SK-N-SH (cell line): ENCODE results near the gene AKAP10. TPM values are rescaled to one million over a fixed set of nuclear protein-coding genes. Genes with fewer than 3 reads are reported as not detected.

Experiments used
- CTCF ChIA-PET: fragments of 300-600, 350-600 bp; formaldehyde crosslinking; extraction: SDS; loops from one replicate; lab custom pipeline; 2021; lab: Yijun Ruan, JAX
- POLR2A ChIA-PET: fragments of 350-600 bp; sonication (Branson Sonifier 250); formaldehyde crosslinking; extraction: SDS; loops from one replicate; lab custom pipeline; 2020; ENCODE audit warnings: antibody characterized with exemption, inconsistent platforms; lab: Yijun Ruan, JAX
- DNase-seq: peaks from one replicate; pipeline ENCODE4 v3.0.0; 2012
- H2AFZ ChIP-seq: fragments of 200-600 bp; sonication (generic); 2 replicates; pipeline ENCODE4 v1.8.1; 2016; ENCODE audit warnings: antibody characterized with exemption, mild to moderate bottlenecking, low read depth
- H3F3A ChIP-seq: fragments of 200-600 bp; sonication (generic); replicated peaks from 2 replicates; pipeline ENCODE3; 2016; ENCODE audit warnings: antibody characterized with exemption, mild to moderate bottlenecking; ENCODE audit not compliant: insufficient read depth
- H3K27ac ChIP-seq, 2 experiments: fragments of 200-500 bp in 1 of 2; fragments of 200-600 bp in 1 of 2; sonication (Bioruptor generic) in 1 of 2; sonication (generic), shearing (Covaris generic) in 1 of 2; 2 replicates each; pipeline versions ENCODE4 v1.5.1 to v1.6.1; 2014 to 2016; ENCODE audit warnings: low read depth in 2 of 2, inconsistent platforms in 1 of 2, low read length in 1 of 2, mild to moderate bottlenecking in 1 of 2, mixed read lengths in 1 of 2
- H3K27me3 ChIP-seq: fragments of 200-600 bp; sonication (generic), shearing (Covaris generic); 2 replicates; pipeline ENCODE4 v1.6.1; 2016; ENCODE audit warnings: mixed run types; ENCODE audit not compliant: insufficient read depth
- H3K36me3 ChIP-seq, 2 experiments: fragments of 200-500 bp in 1 of 2; fragments of 200-600 bp in 1 of 2; sonication (Bioruptor generic) in 1 of 2; sonication (generic) in 1 of 2; replicated peaks in 1 of 2; 2 replicates each; pipeline versions ENCODE3 to v1.5.1; 2014 to 2016; ENCODE audit warnings: low read length in 1 of 2, mild to moderate bottlenecking in 1 of 2; ENCODE audit not compliant: insufficient read depth in 2 of 2, control insufficient read depth in 1 of 2
- H3K4me1 ChIP-seq, 2 experiments: fragments of 200-500 bp in 1 of 2; fragments of 200-600 bp in 1 of 2; sonication (Bioruptor generic) in 1 of 2; sonication (generic), shearing (Covaris generic) in 1 of 2; 2 replicates each; pipeline versions ENCODE4 v1.5.1 to v1.6.1; 2014 to 2016; ENCODE audit warnings: low read depth in 1 of 2, low read length in 1 of 2, mixed run types in 1 of 2; ENCODE audit not compliant: insufficient read depth in 2 of 2, control insufficient read depth in 1 of 2
- H3K4me2 ChIP-seq: fragments of 200-600 bp; sonication (generic), shearing (Covaris generic); 2 replicates; pipeline ENCODE4 v1.6.1; 2017; ENCODE audit warnings: mixed run types
- H3K4me3 ChIP-seq, 2 experiments: fragments of 200-500 bp in 1 of 2; fragments of 200-600 bp in 1 of 2; sonication (Bioruptor generic) in 1 of 2; sonication (generic), shearing (Covaris generic) in 1 of 2; 2 replicates each; pipeline versions ENCODE4 v1.5.1 to v1.8.1; 2014 to 2016; ENCODE audit warnings: low read depth in 2 of 2, inconsistent platforms in 1 of 2, low read length in 1 of 2, mild to moderate bottlenecking in 1 of 2, mixed read lengths in 1 of 2, moderate library complexity in 1 of 2
- H3K79me2 ChIP-seq: fragments of 200-600 bp; sonication (generic); 2 replicates; pipeline ENCODE4 v1.8.1; 2017; ENCODE audit warnings: mild to moderate bottlenecking; ENCODE audit not compliant: insufficient read depth
- H3K9ac ChIP-seq: fragments of 200-600 bp; sonication (generic); 2 replicates; pipeline ENCODE4 v1.6.1; 2017; ENCODE audit warnings: mixed run types
- H3K9me2 ChIP-seq: fragments of 200-600 bp; sonication (generic); 2 replicates; pipeline ENCODE4 v1.6.1; 2017; ENCODE audit warnings: mixed run types
- H3K9me3 ChIP-seq: fragments of 200-600 bp; sonication (generic); 2 replicates; pipeline ENCODE4 v1.6.1; 2017; ENCODE audit warnings: mixed run types, mild to moderate bottlenecking, moderate library complexity
- H4K20me1 ChIP-seq: fragments of 200-600 bp; sonication (generic); 2 replicates; pipeline ENCODE4 v1.6.1; 2017; ENCODE audit warnings: mild to moderate bottlenecking, mixed run types; ENCODE audit not compliant: insufficient read depth
- ELF1 ChIP-seq: IDR thresholded peaks from 2 replicates; pipeline ENCODE4 v1.4.0; 2012
- FOSL2 ChIP-seq: IDR thresholded peaks from 2 replicates; pipeline ENCODE4 v1.4.0; 2012; ENCODE audit warnings: low read depth, mild to moderate bottlenecking, moderate library complexity, borderline replicate concordance
- GABPA ChIP-seq: IDR thresholded peaks from 2 replicates; pipeline ENCODE4 v1.4.0; 2012; ENCODE audit warnings: low read depth, mild to moderate bottlenecking
- IRF3 ChIP-seq: fragments of 150-350 bp; IDR thresholded peaks from 2 replicates; pipeline ENCODE4 v1.6.1; 2016; ENCODE audit warnings: mild to moderate bottlenecking, low read depth, low read length
- MEF2A ChIP-seq: IDR thresholded peaks from 2 replicates; pipeline ENCODE4 v1.4.0; 2012; ENCODE audit warnings: low read depth, borderline replicate concordance
- NRF1 ChIP-seq: IDR thresholded peaks from 2 replicates; pipeline ENCODE4 v1.6.1; 2012; ENCODE audit warnings: low read depth, mild to moderate bottlenecking, low read length
- PBX3 ChIP-seq: IDR thresholded peaks from 2 replicates; pipeline ENCODE4; 2012
- POLR2AphosphoS5 ChIP-seq: IDR thresholded peaks from 2 replicates; pipeline ENCODE4 v1.6.1; 2012; ENCODE audit warnings: low read depth, low read length
- RFX5 ChIP-seq: IDR thresholded peaks from 2 replicates; pipeline ENCODE4 v1.6.1; 2012; ENCODE audit warnings: mild to moderate bottlenecking, improper control_type of control experiment, low read length
- SIN3A ChIP-seq: IDR thresholded peaks from 2 replicates; pipeline ENCODE4 v1.6.1; 2012; ENCODE audit warnings: low read depth, mild to moderate bottlenecking, low read length, moderate library complexity, borderline replicate concordance
- TAF1 ChIP-seq: IDR thresholded peaks from 2 replicates; pipeline ENCODE4 v1.6.1; 2012; ENCODE audit warnings: low read depth, mild to moderate bottlenecking, low read length, moderate library complexity, borderline replicate concordance
- TEAD4 ChIP-seq: IDR thresholded peaks from 2 replicates; pipeline ENCODE4 v1.4.0; 2012; ENCODE audit warnings: mild to moderate bottlenecking, borderline replicate concordance; ENCODE audit not compliant: insufficient read depth
- USF1 ChIP-seq: IDR thresholded peaks from 2 replicates; pipeline ENCODE4 v1.4.0; 2012; ENCODE audit warnings: low read depth, borderline replicate concordance
- YY1 ChIP-seq: IDR thresholded peaks from 2 replicates; pipeline ENCODE4 v1.4.0; 2012; ENCODE audit warnings: low read depth, mild to moderate bottlenecking
- ZBTB33 ChIP-seq: IDR thresholded peaks from 2 replicates; pipeline ENCODE4 v1.4.0; 2012; ENCODE audit warnings: low read depth, borderline replicate concordance
- whole genome bisulfite sequencing: methylation state at CpG from one replicate; pipeline ENCODE4 v1.1.6; 2017; ENCODE audit warnings: low lambda C conversion rate; 5-methylcytosine and 5-hydroxymethylcytosine counted together
- polyA plus RNA-seq, 3 experiments: library from polyadenylated mRNA; depleted of rRNA; stranded (reverse); fragments of >200 nt; gene quantifications; 2 replicates each; pipeline ENCODE4 v1.2.3, GENCODE V29; 2012

The AKAP10 gene
- polyA plus RNA-seq, 1 of the 3 experiments (the other 2 are of a cell fraction): 12.7 TPM

GRCh38 chr17:19948116-19948943 is 29.3 kb downstream of the AKAP10 start:
- POLR2A ChIA-PET: no interaction called here
- H3K79me2 ChIP-seq: peaks cover 91% of the 10 kb centered on the region
- no peak for TF ChIP-seq RFX5
- no peak for TF ChIP-seq YY1
- TF ChIP-seq ZBTB33: no peak
- TF ChIP-seq ELF1: no peak
- no peak for TF ChIP-seq IRF3
- TF ChIP-seq GABPA: no peak
- TF ChIP-seq FOSL2: no peak
- TF ChIP-seq TAF1: no peak
- no peak for TF ChIP-seq POLR2AphosphoS5
- TF ChIP-seq, all 33 proteins: peak for 0
- H4K20me1 ChIP-seq: peaks cover 24% of the 10 kb centered on the region
- no peaks in the 10 kb centered on the region for H3K9me2 ChIP-seq
- H3F3A ChIP-seq: peaks cover 8% of the 10 kb centered on the region
- H3K9me3 ChIP-seq: 0 out of 2 replicates have a peak, but pooled peaks cover 2% of the 10 kb centered on the region
- H3K4me3 ChIP-seq: no peak overlapping the region
- H3K27me3 ChIP-seq: no peaks in the 10 kb centered on the region
- no peak for DNase-seq
- H2AFZ ChIP-seq: no peak overlapping the region
- H3K4me2 ChIP-seq: peak overlapping the region; percentile 18; the same call in 1 of the 2 replicates
- WGBS: 82% methylated on average over 10 of the region's 10 CpGs
- peaks cover 34 to 41% of the 10 kb centered on the region in 2 experiments for H3K36me3 ChIP-seq
- H3K27ac ChIP-seq: no peak overlapping the region; a peak in 1 of 4 replicates
- CTCF ChIA-PET: interaction anchor here (0.9 kb wide), 1 partner anchor 12 kb away, joined by 3 read pairs; no protein-coding TSS in a partner anchor
- no peak overlapping the region for H3K9ac ChIP-seq
- H3K4me1 ChIP-seq: peaks cover 0 to 6% of the 10 kb centered on the region in 2 experiments; a peak in 3 of 4 replicates

GRCh38 chr17:19946921-19947320 is 30.7 kb downstream of the AKAP10 start:
- CTCF ChIA-PET: no interaction called here
- H3K79me2 ChIP-seq: peaks cover 91% of the 10 kb centered on the region

More at GRCh38 chr17:19946921-19947320, 30.7 kb downstream of the AKAP10 start:
- no peaks in the 10 kb centered on the region for H3K9me3 ChIP-seq
- no peak overlapping the region for H3K9ac ChIP-seq
- H3K27ac ChIP-seq: no peak overlapping the region
- POLR2A ChIA-PET: no interaction called here
- no peak for DNase-seq
- H3K4me2 ChIP-seq: no peak overlapping the region
- H3F3A ChIP-seq: peaks cover 4% of the 10 kb centered on the region
- peaks cover 24% of the 10 kb centered on the region for H4K20me1 ChIP-seq
- H3K4me3 ChIP-seq: no peak overlapping the region
- no peaks in the 10 kb centered on the region for H3K27me3 ChIP-seq
- no peaks in the 10 kb centered on the region for H3K9me2 ChIP-seq
- 95% methylated on average over 19 of the region's 20 CpGs for WGBS
- H3K4me1 ChIP-seq: peaks cover 2 to 9% of the 10 kb centered on the region in 2 experiments; a peak in 3 of 4 replicates
- H3K36me3 ChIP-seq: peaks cover 33 to 35% of the 10 kb centered on the region in 2 experiments
- TF ChIP-seq NRF1: no peak
- no peak for TF ChIP-seq MEF2A
- TF ChIP-seq SIN3A: no peak
- TF ChIP-seq IRF3: no peak
- no peak for TF ChIP-seq TEAD4
- no peak for TF ChIP-seq RFX5
- TF ChIP-seq USF1: no peak
- TF ChIP-seq POLR2AphosphoS5: no peak
- TF ChIP-seq PBX3: no peak
- H2AFZ ChIP-seq: no peak overlapping the region
